ENCODE measurements around the gene PPM1N.

PPM1N gene

DNA sequence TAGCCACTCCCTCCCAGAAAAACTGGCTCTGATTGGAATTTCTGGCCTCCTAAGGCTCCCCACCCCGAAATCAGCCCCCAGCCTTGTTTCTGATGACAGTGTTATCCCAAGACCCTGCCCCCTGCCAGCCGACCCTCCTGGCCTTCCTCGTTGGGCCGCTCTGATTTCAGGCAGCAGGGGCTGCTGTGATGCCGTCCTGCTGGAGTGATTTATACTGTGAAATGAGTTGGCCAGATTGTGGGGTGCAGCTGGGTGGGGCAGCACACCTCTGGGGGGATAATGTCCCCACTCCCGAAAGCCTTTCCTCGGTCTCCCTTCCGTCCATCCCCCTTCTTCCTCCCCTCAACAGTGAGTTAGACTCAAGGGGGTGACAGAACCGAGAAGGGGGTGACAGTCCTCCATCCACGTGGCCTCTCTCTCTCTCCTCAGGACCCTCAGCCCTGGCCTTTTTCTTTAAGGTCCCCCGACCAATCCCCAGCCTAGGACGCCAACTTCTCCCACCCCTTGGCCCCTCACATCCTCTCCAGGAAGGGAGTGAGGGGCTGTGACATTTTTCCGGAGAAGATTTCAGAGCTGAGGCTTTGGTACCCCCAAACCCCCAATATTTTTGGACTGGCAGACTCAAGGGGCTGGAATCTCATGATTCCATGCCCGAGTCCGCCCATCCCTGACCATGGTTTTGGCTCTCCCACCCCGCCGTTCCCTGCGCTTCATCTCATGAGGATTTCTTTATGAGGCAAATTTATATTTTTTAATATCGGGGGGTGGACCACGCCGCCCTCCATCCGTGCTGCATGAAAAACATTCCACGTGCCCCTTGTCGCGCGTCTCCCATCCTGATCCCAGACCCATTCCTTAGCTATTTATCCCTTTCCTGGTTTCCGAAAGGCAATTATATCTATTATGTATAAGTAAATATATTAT, 24.3 kb upstream of the PPM1N start:
- TF ChIP-seq GATA1 (IDR thresholded peaks at IDR 0.05; ENCODE audit: low read depth, low read length) (no peak), POLR2A (IDR thresholded peaks at IDR 0.05; ENCODE audit: low read length) (peak; percentile 35)
- no peak for DNase-seq

DNA sequence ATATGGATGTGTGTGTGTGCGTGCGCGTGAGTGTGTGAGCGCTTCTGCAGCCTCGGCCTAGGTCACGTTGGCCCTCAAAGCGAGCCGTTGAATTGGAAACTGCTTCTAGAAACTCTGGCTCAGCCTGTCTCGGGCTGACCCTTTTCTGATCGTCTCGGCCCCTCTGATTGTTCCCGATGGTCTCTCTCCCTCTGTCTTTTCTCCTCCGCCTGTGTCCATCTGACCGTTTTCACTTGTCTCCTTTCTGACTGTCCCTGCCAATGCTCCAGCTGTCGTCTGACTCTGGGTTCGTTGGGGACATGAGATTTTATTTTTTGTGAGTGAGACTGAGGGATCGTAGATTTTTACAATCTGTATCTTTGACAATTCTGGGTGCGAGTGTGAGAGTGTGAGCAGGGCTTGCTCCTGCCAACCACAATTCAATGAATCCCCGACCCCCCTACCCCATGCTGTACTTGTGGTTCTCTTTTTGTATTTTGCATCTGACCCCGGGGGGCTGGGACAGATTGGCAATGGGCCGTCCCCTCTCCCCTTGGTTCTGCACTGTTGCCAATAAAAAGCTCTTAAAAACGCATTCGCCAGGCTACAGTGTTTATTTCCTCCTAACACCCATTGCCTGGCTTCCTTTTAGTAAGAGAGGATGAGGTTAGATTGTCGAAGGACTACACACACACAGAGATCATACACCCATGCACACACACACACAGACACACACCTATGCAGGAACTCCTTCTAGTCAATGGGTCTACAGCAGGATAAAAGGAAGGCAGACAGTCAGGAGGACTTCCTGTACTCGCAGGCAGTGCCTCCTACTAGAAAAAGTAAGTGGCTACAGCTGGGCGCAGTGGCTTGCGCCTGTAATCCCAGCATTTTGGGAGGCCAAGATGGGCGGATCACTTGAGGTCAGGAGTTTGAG, 23.4 kb upstream of the PPM1N start:
- no peak for TF ChIP-seq GATA1 (IDR thresholded peaks at IDR 0.05; ENCODE audit: low read depth, low read length)
- peak; percentile 63 for TF ChIP-seq POLR2A (IDR thresholded peaks at IDR 0.05; ENCODE audit: low read length)
- DNase-seq, result no peak

DNA sequence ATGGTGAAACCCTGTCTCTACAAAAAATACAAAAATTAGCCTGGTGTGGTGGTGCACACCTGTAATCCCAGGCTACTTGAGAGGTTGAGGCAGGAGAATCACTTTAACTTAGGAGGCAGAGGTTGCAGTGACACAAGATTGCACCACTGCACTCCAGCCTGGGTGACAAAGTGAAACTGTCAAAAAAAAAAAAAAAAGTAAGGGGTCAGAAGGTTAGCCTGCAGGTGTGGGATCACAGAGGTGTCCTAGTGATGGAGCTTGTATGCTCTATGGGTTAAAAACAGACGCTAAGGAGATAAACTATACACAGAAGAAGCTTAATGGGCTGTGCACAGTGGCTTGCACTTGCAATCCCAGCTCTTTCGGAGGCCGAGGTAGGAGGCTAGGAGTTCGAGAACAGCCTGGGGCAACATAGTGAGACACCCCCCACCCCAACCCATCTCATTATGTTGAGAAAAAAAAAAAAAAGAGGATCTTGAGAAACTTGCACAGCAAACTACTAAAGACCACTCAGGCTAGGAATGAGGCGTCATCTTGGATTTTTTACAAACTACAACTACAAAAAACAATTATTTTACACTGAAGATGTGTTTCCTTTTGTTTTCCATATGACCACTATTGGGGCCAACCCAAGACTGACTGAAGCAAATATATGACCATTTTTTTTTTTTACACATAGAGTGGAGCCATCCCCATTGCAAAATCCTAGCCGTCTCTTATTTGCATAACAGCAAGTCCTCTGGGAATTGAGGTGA, 22.5 kb upstream of the PPM1N start:
- TF ChIP-seq POLR2A (IDR thresholded peaks at IDR 0.05; ENCODE audit: low read length) (peak; percentile 14), GATA1 (IDR thresholded peaks at IDR 0.05; ENCODE audit: low read depth, low read length) (no peak)
- no peak for DNase-seq

DNA sequence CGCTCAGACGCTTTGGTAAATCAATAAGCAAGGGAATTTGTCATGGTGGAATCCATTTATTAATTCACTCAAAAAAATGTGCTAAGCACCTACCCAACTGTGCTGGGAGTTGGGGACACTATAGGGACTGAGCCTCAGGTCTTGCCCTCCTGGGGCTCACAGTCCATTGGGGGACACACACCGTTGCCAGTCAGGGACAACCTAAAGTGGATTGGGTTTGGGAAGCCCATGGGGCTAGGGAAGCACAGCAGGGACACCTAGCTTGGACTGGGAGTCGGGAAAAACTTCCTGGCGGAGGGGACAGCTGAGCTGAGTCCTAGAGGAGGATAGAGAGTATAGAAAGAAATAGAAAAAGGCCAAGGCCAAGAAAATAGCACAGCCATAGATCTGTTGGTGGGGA, 21.9 kb upstream of the PPM1N start:
- TF ChIP-seq POLR2A (IDR thresholded peaks at IDR 0.05; ENCODE audit: low read length) (no peak), GATA1 (IDR thresholded peaks at IDR 0.05; ENCODE audit: low read depth, low read length) (no peak)
- DNase-seq, result no peak

DNA sequence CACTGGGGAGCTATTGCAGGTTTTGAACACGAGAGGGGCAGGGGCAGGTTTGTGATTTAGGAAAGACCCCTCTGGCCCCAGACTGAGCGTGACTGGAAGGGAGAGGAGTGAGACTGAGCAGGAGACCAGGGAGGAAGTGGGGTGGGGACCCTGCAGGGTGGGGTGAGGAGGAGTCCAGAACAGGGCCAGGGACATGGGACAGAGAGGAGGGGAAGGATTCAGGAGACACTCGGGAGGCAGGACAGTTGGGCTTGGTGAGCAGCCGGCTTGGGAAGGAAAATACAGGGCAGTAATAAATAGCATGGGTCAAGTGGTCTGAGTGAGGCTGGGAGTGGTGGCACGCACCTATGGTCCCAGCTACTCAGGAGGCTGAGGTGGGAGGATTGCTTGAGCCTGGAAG, 21.1 kb upstream of the PPM1N start:
- TF ChIP-seq POLR2A (IDR thresholded peaks at IDR 0.05; ENCODE audit: low read length) (no peak), GATA1 (IDR thresholded peaks at IDR 0.05; ENCODE audit: low read depth, low read length) (no peak)
- no peak for DNase-seq

DNA sequence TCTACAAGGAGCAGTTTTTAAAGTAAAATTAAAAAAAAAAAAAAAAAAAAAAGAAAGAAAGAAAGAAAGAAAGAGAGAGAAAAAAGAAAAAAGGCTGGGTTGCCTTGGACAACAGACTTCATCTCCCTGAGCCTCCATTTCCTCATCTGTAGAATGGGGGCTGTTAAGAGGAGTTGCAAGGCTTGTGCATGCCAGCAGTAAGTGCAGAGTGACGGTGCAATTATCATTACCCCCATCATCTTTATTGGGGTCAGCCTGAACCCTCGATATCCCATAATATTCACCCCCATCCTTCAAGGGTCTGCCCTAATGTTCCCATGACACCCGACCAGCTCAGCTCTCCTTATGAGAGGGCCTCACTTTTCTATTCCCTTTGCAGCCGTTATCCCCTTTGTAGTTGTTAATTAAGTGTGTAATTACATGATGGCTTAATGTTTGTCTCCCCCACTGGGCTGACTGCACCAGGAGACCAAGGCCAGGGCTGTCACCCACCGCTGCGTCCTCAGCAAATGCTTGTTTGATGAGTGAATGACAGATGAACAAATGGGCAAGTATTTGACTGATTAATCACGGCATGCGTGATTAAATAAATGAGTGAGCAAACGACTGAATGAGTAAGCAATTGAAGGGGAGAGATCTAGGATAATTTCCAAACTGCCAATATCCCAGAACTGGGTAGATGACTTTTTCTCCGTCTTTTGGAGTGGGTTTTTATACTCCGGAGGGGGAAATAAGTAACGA, 20.4 kb upstream of the PPM1N start:
- no peak for TF ChIP-seq GATA1 (IDR thresholded peaks at IDR 0.05; ENCODE audit: low read depth, low read length)
- TF ChIP-seq POLR2A (IDR thresholded peaks at IDR 0.05; ENCODE audit: low read length), result no peak
- DNase-seq, result no peak

DNA sequence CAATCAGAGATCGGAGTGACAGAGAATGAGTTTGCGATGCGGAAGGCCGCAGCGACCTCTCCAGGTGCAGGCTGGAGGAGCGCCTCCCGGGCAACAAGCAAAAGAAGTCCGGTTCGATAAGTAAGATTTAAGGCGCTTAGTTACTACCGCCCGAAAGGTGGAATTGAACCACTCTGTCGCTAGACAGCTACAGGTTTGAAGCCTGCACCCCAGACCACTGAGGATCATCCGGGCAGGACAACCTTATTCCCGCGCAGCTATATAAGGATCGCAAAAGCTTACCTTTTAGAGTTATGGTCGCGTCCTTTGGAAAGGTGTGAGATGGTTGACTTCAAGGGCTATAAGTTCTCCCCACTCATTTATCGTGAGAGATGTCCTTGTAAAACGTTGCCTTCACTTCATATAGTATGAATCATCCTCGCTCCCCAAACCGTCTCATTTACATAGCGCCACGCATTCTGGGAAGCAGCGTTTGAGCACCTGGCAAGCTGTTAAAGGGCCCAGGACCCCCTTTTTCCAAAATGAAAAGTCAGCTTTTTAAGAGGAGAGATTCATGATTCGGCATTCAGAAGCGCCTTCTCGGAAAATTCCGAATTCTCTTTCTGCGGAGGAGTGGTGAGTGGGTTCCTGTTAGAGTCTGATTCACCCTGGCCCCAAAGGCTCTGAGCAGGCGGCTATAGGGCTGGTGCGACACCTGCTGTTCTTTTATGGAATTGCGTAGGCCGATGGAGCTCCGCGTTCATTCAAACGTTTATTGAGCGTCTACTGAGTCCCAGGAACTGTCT, 19.6 kb upstream of the PPM1N start:
- TF ChIP-seq GATA1 (IDR thresholded peaks at IDR 0.05; ENCODE audit: low read depth, low read length) (no peak), POLR2A (IDR thresholded peaks at IDR 0.05; ENCODE audit: low read length) (peak; percentile 56)
- peak; percentile 93 to 95 for DNase-seq

DNA sequence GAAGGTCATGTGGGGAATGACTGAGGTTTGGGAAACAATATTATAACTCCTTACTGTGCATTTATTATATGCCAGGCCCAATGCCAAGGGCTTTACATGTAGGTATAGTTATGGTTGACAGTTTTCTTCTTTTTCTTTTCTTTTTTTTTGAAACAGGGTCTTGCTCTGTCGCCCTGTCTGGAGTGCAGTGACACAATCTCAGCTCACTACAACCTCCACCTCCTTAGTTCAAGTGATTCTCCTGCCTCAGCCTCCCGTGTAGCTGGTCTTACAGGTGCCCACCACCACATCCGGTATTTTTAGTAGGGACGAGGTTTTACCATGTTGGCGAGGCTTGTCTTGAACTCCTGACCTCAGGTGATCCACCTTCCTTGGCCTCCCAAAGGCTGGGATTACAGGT, 15.2 kb upstream of the PPM1N start:
- no peak for DNase-seq
- TF ChIP-seq GATA1 (IDR thresholded peaks at IDR 0.05; ENCODE audit: low read depth, low read length), result no peak
- TF ChIP-seq POLR2A (IDR thresholded peaks at IDR 0.05; ENCODE audit: low read length), result no peak

DNA sequence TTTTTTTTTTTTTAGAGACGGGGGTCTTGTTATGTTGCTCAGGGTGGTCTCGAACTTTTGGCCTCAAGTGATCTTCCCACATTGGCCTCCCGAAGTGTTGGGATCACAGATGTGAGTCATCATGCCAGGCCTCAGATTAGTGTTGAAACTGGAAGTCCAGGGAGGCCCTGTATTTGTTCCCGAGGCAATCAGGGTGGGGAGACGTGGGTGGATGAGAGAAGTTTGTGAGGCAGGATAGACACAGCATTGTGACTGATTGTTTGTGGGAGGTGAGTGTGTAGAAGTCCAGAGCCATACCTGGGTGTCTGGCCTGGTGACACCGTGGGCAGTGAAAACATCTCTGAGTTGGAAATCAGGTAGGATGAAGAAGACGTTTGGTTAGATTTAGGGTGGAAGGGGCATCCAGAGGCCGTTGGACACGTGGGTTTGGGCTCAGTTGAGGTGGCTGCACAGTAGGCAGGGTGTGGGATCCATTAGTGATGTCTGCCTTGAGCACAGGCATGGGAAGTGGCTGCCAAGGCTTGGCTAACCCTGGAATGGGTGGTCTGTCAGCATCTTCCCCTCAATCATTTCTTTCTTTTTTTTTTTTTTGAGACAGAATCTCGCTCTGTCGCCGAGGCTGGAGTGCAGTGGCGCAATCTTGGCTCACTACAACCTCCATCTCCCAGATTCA, 13.8 kb upstream of the PPM1N start:
- TF ChIP-seq GATA1 (IDR thresholded peaks at IDR 0.05; ENCODE audit: low read depth, low read length), result no peak
- TF ChIP-seq POLR2A (IDR thresholded peaks at IDR 0.05; ENCODE audit: low read length), result no peak
- DNase-seq, result no peak

DNA sequence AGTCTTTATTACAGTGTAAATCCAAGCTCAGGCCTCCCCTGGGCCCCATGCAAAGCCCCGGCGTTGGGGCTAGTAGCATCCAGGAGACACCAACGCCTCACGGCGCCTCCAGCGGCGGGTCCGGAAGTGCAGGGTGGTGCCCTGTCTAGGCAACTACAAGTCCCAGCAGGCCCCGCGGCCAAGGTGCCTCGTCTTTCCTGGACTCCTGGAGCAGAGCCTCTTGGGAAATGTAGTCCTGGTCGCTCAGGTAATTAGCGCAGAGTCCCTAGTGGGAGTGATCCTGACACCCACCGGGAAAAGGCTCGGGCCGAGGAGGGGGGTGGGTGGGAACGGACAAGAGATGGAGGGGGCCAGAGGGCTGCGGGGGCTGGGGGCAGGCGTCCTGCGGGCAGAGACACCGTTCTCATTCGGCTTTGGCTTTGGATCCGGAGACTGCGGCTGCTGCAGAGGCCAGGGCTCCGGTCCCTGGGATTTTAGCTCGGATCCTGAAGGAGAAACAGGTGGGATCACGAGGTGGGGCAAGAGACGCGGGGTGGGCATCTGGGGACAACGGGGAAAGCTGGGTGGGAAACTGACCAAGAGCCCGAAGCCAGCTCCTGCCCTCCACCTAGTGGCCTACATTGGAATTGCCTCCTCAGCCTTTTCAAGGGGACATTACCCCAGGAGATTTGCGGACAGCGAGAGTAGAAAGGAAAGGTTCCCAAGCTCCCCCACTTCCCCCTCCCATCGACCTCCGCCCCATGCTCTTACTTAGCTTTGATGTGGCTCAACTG, 12.8 kb upstream of the PPM1N start:
- DNase-seq, result peak; percentile 93 to 96
- no peak for TF ChIP-seq POLR2A (IDR thresholded peaks at IDR 0.05; ENCODE audit: low read length)
- no peak for TF ChIP-seq GATA1 (IDR thresholded peaks at IDR 0.05; ENCODE audit: low read depth, low read length)

DNA sequence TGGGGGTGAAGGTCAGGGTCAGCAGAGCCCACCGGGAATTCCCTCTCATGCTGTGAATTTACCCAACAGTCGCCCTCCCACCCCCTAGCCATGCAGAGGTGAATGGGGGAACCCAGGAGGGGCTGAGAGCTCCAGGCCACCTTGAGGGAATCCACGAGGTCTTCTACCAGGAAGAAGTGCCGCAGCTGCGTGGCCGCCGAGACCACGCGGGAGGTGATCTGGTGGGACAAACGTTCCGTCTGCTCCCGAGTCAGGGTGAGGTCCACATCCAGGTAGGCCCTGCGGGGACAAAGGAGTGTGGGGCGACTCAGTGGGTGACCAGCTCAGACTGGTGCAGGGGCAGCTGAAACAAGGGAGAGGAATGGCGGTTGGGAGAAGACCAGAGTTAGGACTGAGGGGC, 9.5 kb upstream of the PPM1N start:
- TF ChIP-seq GATA1 (IDR thresholded peaks at IDR 0.05; ENCODE audit: low read depth, low read length) (no peak), POLR2A (IDR thresholded peaks at IDR 0.05; ENCODE audit: low read length) (no peak)
- no peak for DNase-seq

Data from erythroblast (primary cell).